ENCODE data around the gene PKD2.
A peak's percentile ranks its signal among the peaks of the same experiment; 100 is the strongest.

Gene PKD2

GRCh38 chr4:88008743-88009171, 1.3 kb downstream of the PKD2 start:
- peak; percentile 29 for DNase-seq (ENCODE audit: low spot score)
- TF ChIP-seq CTCF (IDR thresholded peaks at IDR 0.05; ENCODE audit: borderline replicate concordance, control extremely low read depth, extremely low read depth, insufficient read depth, missing control alignments) = no peak
- in situ Hi-C loops (cut with MboI; ENCODE audit: low sequenced_read_pairs, unreplicated experiment) = no loop called here

- in situ Hi-C loops (cut with MboI; ENCODE audit: low sequenced_read_pairs, unreplicated experiment) = no loop called here
- DNase-seq (ENCODE audit: low spot score) = no peak
- no peak for TF ChIP-seq CTCF (IDR thresholded peaks at IDR 0.05; ENCODE audit: borderline replicate concordance, control extremely low read depth, extremely low read depth, insufficient read depth, missing control alignments)
Observed at GRCh38 chr4:88009871-88010270, 2.4 kb downstream of the PKD2 start.

- DNase-seq (ENCODE audit: low spot score) = no peak
- no peak for TF ChIP-seq CTCF (IDR thresholded peaks at IDR 0.05; ENCODE audit: borderline replicate concordance, control extremely low read depth, extremely low read depth, insufficient read depth, missing control alignments)
- in situ Hi-C loops (cut with MboI; ENCODE audit: low sequenced_read_pairs, unreplicated experiment) = no loop called here
Observed at GRCh38 chr4:88010966-88011365, 3.5 kb downstream of the PKD2 start.

GRCh38 chr4:88012647-88013046, 5.2 kb downstream of the PKD2 start:
- no peak for TF ChIP-seq CTCF (IDR thresholded peaks at IDR 0.05; ENCODE audit: borderline replicate concordance, control extremely low read depth, extremely low read depth, insufficient read depth, missing control alignments)
- DNase-seq (ENCODE audit: low spot score) = peak; percentile 39
- in situ Hi-C loops (cut with MboI; ENCODE audit: low sequenced_read_pairs, unreplicated experiment) = no loop called here

GRCh38 chr4:88014386-88014905, 7.0 kb downstream of the PKD2 start:
- in situ Hi-C loops (cut with MboI; ENCODE audit: low sequenced_read_pairs, unreplicated experiment) = no loop called here
- no peak for DNase-seq (ENCODE audit: low spot score)
- no peak for TF ChIP-seq CTCF (IDR thresholded peaks at IDR 0.05; ENCODE audit: borderline replicate concordance, control extremely low read depth, extremely low read depth, insufficient read depth, missing control alignments)

- in situ Hi-C loops (cut with MboI; ENCODE audit: low sequenced_read_pairs, unreplicated experiment) = no loop called here
- TF ChIP-seq CTCF (IDR thresholded peaks at IDR 0.05; ENCODE audit: borderline replicate concordance, control extremely low read depth, extremely low read depth, insufficient read depth, missing control alignments) = no peak
- DNase-seq (ENCODE audit: low spot score) = no peak
Observed at GRCh38 chr4:88015659-88016295, 8.3 kb downstream of the PKD2 start.
